ENCODE measurements around the gene CACNA1C. TPM values are rescaled to one million over a fixed set of nuclear protein-coding genes. Genes with fewer than 3 reads are reported as not detected.

CACNA1C gene
- under 1 TPM in 1 of 2 donors, not detected in 1; 0.06 TPM for total RNA-seq

DNA sequence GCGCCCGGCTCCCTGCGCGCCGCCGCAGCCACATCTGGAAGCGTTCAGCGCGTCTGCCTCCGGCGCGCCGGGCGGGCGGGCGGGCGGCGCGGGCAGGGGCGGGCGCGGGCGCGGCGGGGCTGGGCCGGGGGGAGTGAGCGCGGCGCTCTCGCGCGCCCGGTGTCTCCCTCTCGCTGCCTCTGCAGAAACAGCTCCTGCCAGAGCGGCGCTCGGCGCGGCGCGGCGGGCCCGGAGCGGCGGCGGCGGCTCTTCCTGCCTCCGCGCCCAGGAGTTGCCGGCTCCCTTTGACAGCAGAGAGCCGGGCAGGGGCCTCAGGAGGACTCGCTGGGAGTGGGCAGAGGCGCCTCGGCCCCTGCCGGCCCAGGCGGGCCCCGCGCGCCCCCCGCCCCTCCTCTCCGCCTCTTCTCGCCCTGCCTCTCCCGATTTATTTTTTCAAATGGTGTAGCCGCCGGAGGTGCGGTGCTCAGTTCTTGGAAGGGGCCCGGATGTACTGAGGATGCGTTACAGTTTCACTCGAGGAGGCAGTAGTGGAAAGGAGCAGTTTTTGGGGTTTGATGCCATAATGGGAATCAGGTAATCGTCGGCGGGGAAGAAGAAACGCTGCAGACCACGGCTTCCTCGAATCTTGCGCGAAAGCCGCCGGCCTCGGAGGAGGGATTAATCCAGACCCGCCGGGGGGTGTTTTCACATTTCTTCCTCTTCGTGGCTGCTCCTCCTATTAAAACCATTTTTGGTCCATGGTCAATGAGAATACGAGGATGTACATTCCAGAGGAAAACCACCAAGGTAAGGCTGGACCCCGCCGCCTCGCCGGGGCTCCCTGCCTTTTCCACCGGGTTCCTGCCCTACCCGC, at the start of gene CACNA1C:
TSS of gene CACNA1C (plus strand) at position 162 of the 853 bp plus-strand sequence. CDS start at position 738, 576 bp downstream.
- ATAC-seq (peak; percentile 48 to 62), DNase-seq (ENCODE audit: low spot score) (no peak)
- peak within 1 kb of the TSS; percentile 77 for H3K4me3 Mint-ChIP-seq
- H3K27me3 Mint-ChIP-seq: peaks cover 53 to 74% of the 10 kb centered on the region in 2 donors
- peaks cover 8 to 10% of the 10 kb centered on the region in 2 donors for H3K4me1 Mint-ChIP-seq (ENCODE audit: low read depth in 2 of 2)
- no peaks in the 10 kb centered on the region for H3K9me3 Mint-ChIP-seq
- peaks cover 9% of the 10 kb centered on the region for H3K36me3 Mint-ChIP-seq
- H3K27ac Mint-ChIP-seq: no peak within 1 kb of the TSS

DNA sequence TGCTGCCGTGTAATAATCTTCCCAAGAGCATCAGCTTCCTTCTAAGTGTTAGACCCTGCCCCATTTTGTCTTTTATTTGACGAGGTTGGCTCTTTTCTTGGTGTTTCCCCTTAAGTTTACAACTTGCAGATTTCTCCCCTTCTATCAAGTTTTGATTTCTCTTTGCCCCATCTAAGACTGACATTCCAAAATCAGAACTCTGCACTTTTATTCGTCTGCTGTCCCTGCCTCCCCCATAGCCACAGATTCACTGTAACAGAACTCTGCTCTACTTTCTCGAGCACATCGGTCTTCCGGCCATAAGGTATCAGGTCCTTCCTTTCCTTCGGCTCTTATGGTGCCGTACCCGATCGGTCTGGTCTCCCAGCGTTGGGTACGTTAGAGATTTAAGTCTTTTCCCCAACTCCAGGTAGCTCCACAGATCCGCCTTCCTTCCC, 49.1 kb upstream of the CACNA1C start:
- Mint-ChIP-seq H3K4me3 (peak overlapping the region; percentile 100), H3K4me1 (ENCODE audit: low read depth in 2 of 2) (peaks cover 15 to 29% of the 10 kb centered on the region in 2 donors), H3K36me3 (peaks cover 11% of the 10 kb centered on the region), H3K9me3 (no peaks in the 10 kb centered on the region), H3K27me3 (no peaks in the 10 kb centered on the region), H3K27ac (peak overlapping the region; percentile 96 to 97)
- no peak for DNase-seq (ENCODE audit: low spot score)
- ATAC-seq: peak; percentile 1 to 52

DNA sequence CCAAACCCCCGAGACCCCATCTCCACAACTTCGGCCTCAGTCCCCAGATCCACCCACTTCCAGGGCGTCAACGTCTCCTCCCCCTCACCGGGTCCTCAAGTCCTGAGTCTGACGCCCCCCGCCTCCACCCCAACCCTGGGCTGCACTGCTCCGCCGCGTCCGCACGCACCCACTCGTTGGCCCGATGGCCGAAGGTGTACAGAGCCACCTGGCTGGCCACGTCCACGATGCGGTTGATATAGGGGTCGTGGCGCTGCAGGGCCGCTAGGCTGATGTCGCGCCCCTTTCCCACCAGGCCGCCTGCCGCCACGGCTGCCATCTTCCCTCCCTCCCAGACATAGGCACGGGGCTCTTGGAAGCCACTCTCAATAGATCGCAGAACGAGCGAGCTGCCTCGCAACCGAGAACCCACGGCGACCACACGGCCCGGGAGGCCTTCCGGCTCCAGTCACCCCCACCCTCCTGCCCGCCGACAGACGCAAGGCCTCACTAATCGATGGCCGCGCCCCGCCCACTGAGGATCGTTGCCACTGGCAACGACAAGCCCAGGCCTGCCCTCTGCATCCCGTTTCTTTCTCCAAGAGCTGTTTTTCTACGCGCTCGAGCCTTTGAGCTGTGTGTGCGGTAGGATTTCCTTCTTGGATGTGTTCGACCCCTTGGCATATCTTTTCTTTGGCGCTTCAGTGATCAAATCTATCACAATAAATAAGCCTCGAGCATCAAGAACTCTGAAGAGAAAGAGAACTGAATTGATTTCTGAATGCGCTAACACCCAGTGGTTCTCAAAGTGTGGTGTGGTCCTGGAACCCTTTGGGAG, 48.5 kb upstream of the CACNA1C start, which contains the start of gene DCP1B:
TSS of gene DCP1B (minus strand) at position 345 of the 817 bp plus-strand sequence. CDS start at position 319, 26 bp downstream.
- ATAC-seq: peak; percentile 100
- H3K4me3 Mint-ChIP-seq: peak within 1 kb of the TSS; percentile 100
- peak; percentile 96 for DNase-seq (ENCODE audit: low spot score)
- no peaks in the 10 kb centered on the region for H3K9me3 Mint-ChIP-seq
- peaks cover 0 to under 1% of the 10 kb centered on the region in 2 donors for H3K27me3 Mint-ChIP-seq
- peaks cover 11% of the 10 kb centered on the region for H3K36me3 Mint-ChIP-seq
- H3K27ac Mint-ChIP-seq: peak within 1 kb of the TSS; percentile 96 to 97
- H3K4me1 Mint-ChIP-seq (ENCODE audit: low read depth in 2 of 2): peaks cover 15 to 29% of the 10 kb centered on the region in 2 donors

DNA sequence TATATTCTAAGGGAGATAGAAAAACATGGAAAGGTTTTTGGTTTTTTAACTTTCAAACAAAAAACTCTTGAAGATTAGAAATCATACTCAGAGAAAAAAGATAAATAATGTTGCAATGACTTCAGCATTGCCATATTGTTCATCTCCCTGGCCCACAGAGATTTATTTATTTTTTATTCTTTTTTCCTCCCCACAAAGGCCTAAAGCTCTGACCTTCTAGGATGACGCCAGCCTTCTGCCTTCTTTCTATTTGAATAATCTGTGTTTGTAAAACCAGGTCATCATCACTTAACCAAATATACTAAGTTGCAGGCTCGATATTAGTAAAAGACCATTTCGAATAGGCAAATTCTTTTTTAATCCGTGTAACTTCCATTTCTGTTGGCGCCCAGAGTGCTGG, 44.1 kb upstream of the CACNA1C start:
- Mint-ChIP-seq H3K36me3 (peaks cover 9% of the 10 kb centered on the region), H3K4me1 (ENCODE audit: low read depth in 2 of 2) (peaks cover 12 to 13% of the 10 kb centered on the region in 2 donors), H3K27ac (no peak overlapping the region), H3K4me3 (no peak overlapping the region), H3K27me3 (peaks cover 5 to 9% of the 10 kb centered on the region in 2 donors), H3K9me3 (no peaks in the 10 kb centered on the region)
- DNase-seq (ENCODE audit: low spot score) (no peak), ATAC-seq (no peak)

DNA sequence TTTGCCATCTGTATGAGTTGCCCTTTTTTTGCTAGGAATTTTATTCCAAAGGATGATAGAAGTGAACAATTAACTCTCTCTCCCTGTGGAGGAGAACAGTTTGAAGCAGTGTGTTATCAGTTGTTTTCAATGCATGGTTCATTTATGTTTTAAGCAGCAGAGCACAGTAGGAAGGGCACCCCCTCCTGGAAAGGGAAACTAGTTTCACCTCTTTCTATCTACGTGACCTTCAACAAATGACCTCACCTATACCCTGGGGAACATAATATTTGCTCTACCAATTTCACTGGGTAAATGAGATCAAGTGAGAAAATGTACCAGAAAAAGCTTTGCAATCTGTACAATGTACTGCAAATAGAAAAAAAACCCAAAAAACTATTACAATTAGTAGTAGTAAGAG, 43.2 kb upstream of the CACNA1C start:
- Mint-ChIP-seq H3K4me3 (no peak overlapping the region), H3K27me3 (peaks cover 5 to 9% of the 10 kb centered on the region in 2 donors), H3K9me3 (no peaks in the 10 kb centered on the region), H3K36me3 (no peaks in the 10 kb centered on the region), H3K27ac (no peak overlapping the region), H3K4me1 (ENCODE audit: low read depth in 2 of 2) (peaks cover 2 to 3% of the 10 kb centered on the region in 2 donors)
- ATAC-seq (no peak), DNase-seq (ENCODE audit: low spot score) (no peak)

DNA sequence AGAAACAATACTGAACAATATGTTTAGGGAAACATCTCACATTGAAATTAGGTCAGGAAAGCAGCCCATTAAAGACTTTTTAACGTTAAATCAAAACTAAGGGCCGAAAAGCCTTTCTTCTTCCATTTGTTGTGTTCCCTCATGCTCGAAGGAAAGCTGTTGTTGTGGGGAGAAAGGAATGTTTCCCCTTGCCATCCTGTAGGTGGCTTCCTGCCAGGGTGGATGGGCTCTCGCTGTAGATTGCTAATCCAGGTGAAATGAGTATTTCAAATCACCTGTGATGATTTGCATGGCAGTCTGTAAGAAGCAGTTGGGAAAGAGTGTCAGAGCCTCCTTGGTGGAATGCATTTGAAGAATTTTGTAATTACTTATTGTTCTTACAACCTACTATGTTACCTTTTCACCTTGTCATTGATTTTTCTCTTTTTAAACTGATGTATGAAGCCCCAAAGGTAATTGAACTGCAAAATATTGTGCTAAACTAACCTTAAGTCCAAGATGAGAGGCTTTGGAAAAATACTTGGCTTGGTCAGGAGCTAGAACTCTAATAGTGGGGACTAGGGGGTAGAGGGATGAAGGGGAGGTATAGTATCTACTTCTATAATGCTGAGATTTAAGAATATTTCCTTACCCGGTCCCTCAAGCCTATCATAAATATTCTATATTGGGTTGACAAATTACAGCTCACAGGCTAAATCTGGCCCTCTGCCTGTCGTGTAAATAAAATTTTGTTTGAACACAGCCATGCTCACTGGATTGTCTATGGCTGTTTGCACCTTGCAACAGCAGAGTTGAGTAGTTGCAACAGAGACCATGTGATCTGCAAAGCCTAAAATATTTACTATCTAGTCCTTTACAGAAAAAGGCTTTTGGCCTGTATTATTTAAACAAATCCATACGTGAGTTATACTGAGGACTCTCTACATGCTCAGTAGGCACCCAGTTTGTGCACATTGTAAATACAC, 40.9 kb upstream of the CACNA1C start:
- Mint-ChIP-seq H3K9me3 (no peaks in the 10 kb centered on the region), H3K36me3 (no peaks in the 10 kb centered on the region), H3K4me3 (no peak overlapping the region), H3K27me3 (peaks cover 9 to 10% of the 10 kb centered on the region in 2 donors), H3K4me1 (ENCODE audit: low read depth in 2 of 2) (no peaks in the 10 kb centered on the region), H3K27ac (no peak overlapping the region)
- ATAC-seq: no peak
- no peak for DNase-seq (ENCODE audit: low spot score)

DNA sequence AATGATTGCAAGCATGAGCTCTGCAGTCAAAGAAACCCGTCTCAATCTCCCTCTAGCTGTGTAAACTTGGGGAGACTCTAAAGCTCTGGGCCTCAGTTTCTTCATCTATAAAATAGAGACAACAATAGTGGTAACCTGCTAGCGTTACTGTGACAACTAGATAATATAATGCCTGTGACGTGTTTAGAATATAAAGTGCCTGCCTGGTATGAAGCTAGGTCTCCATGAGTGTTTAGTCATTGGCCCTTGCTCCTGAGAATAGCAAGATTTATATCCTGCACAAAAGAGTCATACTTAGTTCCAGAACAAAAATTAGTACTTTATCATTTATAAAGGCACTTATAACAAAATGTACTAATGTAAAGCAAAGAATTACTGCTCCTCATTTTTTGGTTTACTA, 39.7 kb upstream of the CACNA1C start:
- H3K4me1 Mint-ChIP-seq (ENCODE audit: low read depth in 2 of 2): peaks cover 0 to 7% of the 10 kb centered on the region in 2 donors
- H3K36me3 Mint-ChIP-seq: no peaks in the 10 kb centered on the region
- no peak overlapping the region for H3K27ac Mint-ChIP-seq
- H3K9me3 Mint-ChIP-seq: no peaks in the 10 kb centered on the region
- H3K4me3 Mint-ChIP-seq: no peak overlapping the region
- peaks cover 9 to 13% of the 10 kb centered on the region in 2 donors for H3K27me3 Mint-ChIP-seq
- DNase-seq (ENCODE audit: low spot score): no peak
- ATAC-seq: no peak

DNA sequence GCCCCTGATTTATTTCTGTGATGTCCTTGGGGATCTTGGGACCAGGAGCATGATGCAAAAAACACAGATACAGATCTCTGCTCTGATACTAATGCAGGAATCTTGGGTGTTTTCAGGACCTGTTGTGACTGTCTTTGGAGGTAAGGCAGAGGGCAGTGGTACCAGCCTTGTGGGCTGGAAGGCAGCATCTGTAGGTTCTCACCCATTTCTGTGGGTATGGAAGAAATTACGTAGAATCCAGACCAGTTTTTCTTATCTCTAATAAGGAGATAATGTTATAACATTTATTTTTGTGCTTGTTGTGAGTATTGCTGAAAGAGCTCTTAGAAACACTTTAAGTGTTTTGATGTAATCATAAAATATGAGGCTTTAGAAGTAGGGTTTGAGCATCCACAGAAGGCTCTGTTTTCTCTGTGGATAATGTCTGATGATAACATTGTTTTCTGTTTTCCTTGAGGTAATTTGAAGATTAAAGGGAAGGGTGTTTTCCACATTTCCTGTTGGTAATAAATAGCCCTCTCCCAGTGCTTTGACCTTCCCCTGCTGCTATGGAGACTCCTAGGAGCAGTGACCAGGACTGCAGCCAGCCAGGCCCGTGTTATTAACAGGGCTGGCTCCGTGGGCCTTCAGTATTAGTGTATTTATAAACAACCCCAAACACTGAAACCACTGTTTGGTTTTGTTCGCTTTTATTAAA, 39.1 kb upstream of the CACNA1C start:
- ATAC-seq (no peak), DNase-seq (ENCODE audit: low spot score) (no peak)
- H3K4me3 Mint-ChIP-seq: no peak overlapping the region
- peaks cover 0 to 10% of the 10 kb centered on the region in 2 donors for H3K4me1 Mint-ChIP-seq (ENCODE audit: low read depth in 2 of 2)
- no peak overlapping the region for H3K27ac Mint-ChIP-seq
- H3K27me3 Mint-ChIP-seq: peaks cover 11 to 15% of the 10 kb centered on the region in 2 donors
- no peaks in the 10 kb centered on the region for H3K36me3 Mint-ChIP-seq
- H3K9me3 Mint-ChIP-seq: no peaks in the 10 kb centered on the region

DNA sequence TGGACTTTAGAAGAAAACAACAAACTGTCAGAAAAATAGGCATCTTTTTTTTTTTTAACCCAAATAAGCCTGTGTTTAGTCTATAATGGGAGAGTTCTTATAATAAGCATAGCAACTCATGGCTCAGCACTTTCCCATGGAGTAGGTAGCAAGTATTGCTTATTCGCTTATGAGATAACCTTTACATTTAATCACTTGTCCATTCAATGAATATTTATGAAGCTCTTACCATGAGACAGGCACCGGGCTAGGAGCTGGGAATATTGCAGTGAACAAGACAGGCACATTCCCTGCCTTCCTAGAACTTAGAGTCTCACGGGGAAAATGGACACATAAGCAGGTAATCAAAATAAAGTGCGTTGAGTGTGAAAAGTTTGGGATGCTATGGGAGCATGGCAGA, 38.6 kb upstream of the CACNA1C start:
- peaks cover 0 to 10% of the 10 kb centered on the region in 2 donors for H3K4me1 Mint-ChIP-seq (ENCODE audit: low read depth in 2 of 2)
- ATAC-seq (no peak), DNase-seq (ENCODE audit: low spot score) (no peak)
- H3K27ac Mint-ChIP-seq: no peak overlapping the region
- H3K9me3 Mint-ChIP-seq: no peaks in the 10 kb centered on the region
- H3K36me3 Mint-ChIP-seq: no peaks in the 10 kb centered on the region
- no peak overlapping the region for H3K4me3 Mint-ChIP-seq
- H3K27me3 Mint-ChIP-seq: peaks cover 16 to 21% of the 10 kb centered on the region in 2 donors

DNA sequence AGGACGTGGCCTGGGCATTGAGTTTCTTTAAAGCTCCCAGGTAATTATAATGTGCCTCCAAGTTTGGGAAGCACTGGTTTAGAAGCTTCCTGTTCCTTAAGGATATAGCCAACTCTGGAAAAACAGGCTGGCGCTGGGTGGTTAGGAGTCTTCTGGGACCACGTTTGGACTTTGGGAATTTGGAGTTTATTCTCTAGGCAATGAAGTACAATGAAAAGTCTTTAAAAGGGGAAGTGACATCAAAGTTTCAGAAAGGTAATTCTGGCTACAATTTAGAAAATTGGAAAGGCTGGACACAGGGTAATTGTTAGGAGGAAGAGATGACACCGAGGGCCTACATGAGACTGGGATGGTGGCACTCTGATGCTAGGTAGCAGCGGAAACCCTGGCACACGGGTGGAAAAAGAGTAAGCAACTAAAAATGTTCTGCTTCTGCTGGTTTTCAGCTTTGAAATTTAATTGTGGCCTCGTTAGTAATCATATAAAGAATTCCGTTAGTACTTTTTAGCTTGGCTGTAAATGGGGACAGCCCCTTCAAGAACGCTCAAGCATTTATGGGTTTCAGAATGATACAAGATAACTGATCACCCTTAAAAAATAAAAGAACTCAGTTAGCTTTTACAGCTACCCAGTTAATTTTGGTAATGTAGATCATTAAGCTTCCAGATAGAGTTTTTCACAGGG, 35.8 kb upstream of the CACNA1C start:
- peaks cover 23 to 26% of the 10 kb centered on the region in 2 donors for H3K27me3 Mint-ChIP-seq
- no peaks in the 10 kb centered on the region for H3K36me3 Mint-ChIP-seq
- H3K4me1 Mint-ChIP-seq (ENCODE audit: low read depth in 2 of 2): peaks cover 0 to 10% of the 10 kb centered on the region in 2 donors
- DNase-seq (ENCODE audit: low spot score) (no peak), ATAC-seq (no peak)
- peak overlapping the region in 1 of 2 donors; percentile 61 for H3K27ac Mint-ChIP-seq
- H3K9me3 Mint-ChIP-seq: no peaks in the 10 kb centered on the region
- H3K4me3 Mint-ChIP-seq: peak overlapping the region; percentile 61

DNA sequence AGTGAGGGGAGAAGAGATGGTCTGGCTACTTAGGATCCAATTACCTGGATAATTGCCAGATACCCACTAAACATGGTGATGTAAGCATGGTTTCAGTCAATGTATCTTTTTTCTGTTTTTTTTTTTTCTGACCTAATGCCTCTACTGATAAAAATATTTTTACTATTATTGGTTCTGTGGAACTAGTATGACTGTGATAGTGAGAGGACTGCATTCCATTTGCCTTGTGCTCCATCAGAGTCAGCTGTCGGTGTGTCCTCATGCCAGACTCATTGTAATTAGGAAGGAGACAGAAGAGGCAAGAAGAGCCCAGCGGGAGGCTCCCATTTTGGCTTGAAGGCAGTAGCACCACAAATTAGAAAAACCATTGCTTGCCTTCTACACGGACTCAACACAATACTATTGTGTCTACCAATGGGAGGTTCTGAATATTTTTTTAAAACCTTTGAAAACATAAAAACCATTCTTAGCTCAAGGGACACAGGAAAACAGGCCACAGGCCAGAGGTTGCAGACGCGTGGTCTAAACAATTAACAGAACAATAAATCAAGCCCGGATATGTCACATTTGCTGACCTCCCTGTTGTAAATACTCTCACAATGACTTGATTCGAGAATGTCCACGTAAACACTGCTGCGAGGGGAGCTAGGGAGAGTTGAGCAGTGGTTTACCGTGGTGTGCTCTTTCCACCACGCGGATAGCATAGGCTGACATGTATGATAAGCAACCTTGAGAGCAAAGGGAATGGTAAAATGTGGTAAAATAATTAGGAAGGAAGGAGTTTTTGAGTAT, 35.0 kb upstream of the CACNA1C start:
- no peaks in the 10 kb centered on the region for H3K36me3 Mint-ChIP-seq
- H3K4me3 Mint-ChIP-seq: peak overlapping the region; percentile 61
- peaks cover 0 to 10% of the 10 kb centered on the region in 2 donors for H3K4me1 Mint-ChIP-seq (ENCODE audit: low read depth in 2 of 2)
- no peak for DNase-seq (ENCODE audit: low spot score)
- peaks cover 23 to 26% of the 10 kb centered on the region in 2 donors for H3K27me3 Mint-ChIP-seq
- ATAC-seq: peak in 1 of 2 donors; percentile 56
- H3K27ac Mint-ChIP-seq: peak overlapping the region in 1 of 2 donors; percentile 61
- H3K9me3 Mint-ChIP-seq: no peaks in the 10 kb centered on the region

Data from natural killer cell treated with Interleukin-12 subunit alpha and Interleukin-12 subunit beta and Interleukin-15 and Interleukin-18, amount 100 ng/mL, for 72 hours (primary cell).